PC-9 (cell line): ENCODE data around the gene SRGAP3.

Experiments used
- EZH2 ChIP-seq: fragments of 200-600 bp; sonication (generic); IDR thresholded peaks from 2 replicates; pipeline ENCODE4 v1.8.0; 2017; ENCODE audit warnings: antibody characterized with exemption, low read depth
- TF ChIP-seq, protein P1 (sequence below): fragments of 200-600 bp; sonication (generic); conservative IDR thresholded peaks from 2 replicates; pipeline ENCODE4 v1.6.1; 2017; ENCODE audit warnings: mixed run types, antibody characterized with exemption, mild to moderate bottlenecking, moderate library complexity

DNA sequence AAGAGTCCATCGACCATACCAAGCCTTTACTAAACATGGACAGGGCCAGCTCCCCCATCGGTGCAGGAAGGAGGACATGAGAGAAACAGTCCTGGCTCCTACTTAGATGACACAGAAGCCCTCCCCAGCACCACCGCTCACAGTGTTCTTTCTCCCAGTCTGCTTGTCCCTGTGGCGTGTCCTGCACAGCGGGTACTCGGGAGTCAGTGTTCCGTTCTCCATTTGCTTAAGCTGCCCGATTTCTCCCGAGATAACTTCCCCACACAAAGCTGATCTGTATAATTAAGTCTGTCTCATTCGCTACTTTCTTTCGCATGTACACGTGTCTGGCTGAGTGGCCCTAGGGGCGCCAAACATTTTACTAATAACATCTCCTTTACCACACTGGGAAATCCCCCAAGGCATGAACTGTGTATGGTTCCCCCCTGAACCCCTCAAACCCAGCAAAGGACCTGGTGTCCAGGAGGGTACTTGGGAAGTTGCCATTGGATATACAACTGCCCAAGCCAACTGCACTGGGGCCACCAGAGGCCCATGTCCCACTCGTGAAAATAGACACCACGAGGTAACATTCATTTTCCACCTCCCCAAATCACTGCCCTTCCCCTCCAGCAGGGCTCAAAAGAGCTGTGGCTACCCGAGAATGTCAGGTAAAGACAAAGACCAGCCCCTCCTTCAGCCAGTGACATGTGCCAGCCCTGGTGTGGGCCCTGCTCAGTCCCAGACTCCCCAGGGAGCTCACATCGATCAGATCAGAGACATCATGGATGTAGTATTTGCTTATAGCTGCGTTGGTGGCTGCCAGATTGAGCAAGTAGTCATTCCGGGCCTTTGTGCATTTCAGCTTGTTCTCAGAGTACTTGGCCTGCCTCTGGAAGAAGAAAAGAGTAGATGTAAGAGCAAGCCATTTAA lies 189.7 kb downstream of the SRGAP3 start:
- no peak for TF ChIP-seq EZH2
- TF ChIP-seq, protein P1, sequence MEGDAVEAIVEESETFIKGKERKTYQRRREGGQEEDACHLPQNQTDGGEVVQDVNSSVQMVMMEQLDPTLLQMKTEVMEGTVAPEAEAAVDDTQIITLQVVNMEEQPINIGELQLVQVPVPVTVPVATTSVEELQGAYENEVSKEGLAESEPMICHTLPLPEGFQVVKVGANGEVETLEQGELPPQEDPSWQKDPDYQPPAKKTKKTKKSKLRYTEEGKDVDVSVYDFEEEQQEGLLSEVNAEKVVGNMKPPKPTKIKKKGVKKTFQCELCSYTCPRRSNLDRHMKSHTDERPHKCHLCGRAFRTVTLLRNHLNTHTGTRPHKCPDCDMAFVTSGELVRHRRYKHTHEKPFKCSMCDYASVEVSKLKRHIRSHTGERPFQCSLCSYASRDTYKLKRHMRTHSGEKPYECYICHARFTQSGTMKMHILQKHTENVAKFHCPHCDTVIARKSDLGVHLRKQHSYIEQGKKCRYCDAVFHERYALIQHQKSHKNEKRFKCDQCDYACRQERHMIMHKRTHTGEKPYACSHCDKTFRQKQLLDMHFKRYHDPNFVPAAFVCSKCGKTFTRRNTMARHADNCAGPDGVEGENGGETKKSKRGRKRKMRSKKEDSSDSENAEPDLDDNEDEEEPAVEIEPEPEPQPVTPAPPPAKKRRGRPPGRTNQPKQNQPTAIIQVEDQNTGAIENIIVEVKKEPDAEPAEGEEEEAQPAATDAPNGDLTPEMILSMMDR, result no peak
